ENCODE results near the gene GAPDHS. TPM values are rescaled to one million over a fixed set of nuclear protein-coding genes. Genes with fewer than 3 reads are reported as not detected.

GAPDHS gene
- total RNA-seq, 3 donors from 2014 or later (not counting 1 experiment from before 2014, with no cell fraction given): not detected

DNA sequence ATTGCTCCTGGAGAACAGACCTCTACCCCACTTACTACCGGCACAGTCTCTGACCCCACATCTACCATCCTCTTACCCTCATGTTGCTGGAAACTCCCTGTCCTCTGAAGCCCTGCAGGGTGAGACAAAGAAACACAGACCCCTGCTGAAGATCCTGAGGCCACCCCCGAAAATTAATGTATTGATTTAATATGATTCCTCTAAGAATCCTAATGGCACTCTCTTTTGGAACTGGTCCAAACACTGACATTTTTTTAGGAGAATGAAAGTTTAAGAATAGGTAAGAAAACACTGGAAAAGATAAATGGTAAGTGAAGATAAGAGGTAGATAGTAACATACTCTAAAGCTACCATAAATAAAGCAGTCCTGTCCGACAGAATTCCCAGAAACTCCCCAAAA is 25.1 kb upstream of the GAPDHS start:
- H3K27ac Mint-ChIP-seq: peak overlapping the region in 1 of 2 donors; percentile 37
- intact Hi-C loops (cut with micrococcal nuclease): no loop called here

DNA sequence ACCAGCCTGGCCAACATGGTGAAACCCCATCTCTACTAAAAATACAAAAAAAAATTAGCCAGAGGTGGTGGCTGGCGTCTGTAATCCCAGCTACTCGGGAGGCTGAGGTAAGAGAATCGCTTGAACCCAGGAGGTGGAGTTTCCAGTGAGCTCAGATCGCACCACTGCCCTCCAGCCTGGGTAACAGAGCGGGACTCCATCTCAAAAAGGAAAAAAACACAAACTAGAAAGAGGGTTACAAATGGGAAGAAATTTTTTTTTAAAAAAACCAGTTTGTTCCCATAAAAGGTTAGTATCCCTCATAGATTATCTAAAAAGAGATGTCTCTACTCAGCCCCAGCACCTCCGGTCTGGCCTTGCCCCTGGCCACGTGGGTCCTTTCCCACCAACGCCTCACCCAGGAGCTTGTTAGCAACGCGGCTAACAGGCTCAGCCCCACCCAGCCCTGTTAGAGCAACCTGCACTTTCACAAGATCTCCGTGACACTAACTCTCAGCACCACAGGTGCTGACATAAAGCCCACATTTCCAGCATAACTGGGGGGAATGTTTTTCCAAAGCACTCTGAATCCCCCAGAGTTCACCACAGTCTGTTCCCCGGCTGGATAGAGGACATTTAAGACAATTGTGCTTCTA is 24.1 kb upstream of the GAPDHS start:
- Mint-ChIP-seq H3K36me3 (no peaks in the 10 kb centered on the region), H3K4me3 (peak overlapping the region; percentile 89), H3K27me3 (ENCODE audit: low read depth in 2 of 2) (peaks cover 7 to 16% of the 10 kb centered on the region in 2 donors), H3K27ac (peak overlapping the region; percentile 64 to 82), H3K9me3 (no peaks in the 10 kb centered on the region), H3K4me1 (peaks cover 8 to 24% of the 10 kb centered on the region in 2 donors)
- no peaks in the 10 kb centered on the region for H3K9me3 ChIP-seq (ENCODE audit: control insufficient read depth, insufficient read depth, low read length)
- peaks cover 11% of the 10 kb centered on the region for H3K27me3 ChIP-seq (ENCODE audit: control insufficient read depth, insufficient read depth, low read length)
- DNase-seq: peak; percentile 43 to 70
- intact Hi-C loops (cut with micrococcal nuclease): no loop called here
- H3K4me3 ChIP-seq (ENCODE audit: low read length): peak overlapping the region; percentile 55
- peak; percentile 85 to 93 (median 87) for ATAC-seq
- peaks cover 23% of the 10 kb centered on the region for H3K4me1 ChIP-seq (ENCODE audit: control insufficient read depth, insufficient read depth, low read length)
- H3K36me3 ChIP-seq (ENCODE audit: control insufficient read depth, insufficient read depth, low read length): no peaks in the 10 kb centered on the region
- 31% methylated on average over 11 of the region's 12 CpGs for WGBS (ENCODE audit: insufficient coverage)
- peak overlapping the region; percentile 46 for H3K27ac ChIP-seq (ENCODE audit: low read length)
- no peak for TF ChIP-seq CTCF (IDR thresholded peaks at IDR 0.05)

More for the DNA sequence above, 25.1 kb upstream of the GAPDHS start:
- Mint-ChIP-seq H3K4me3 (no peak overlapping the region), H3K9me3 (no peaks in the 10 kb centered on the region), H3K27me3 (ENCODE audit: low read depth in 2 of 2) (peaks cover 3 to 11% of the 10 kb centered on the region in 2 donors), H3K4me1 (peaks cover 8 to 24% of the 10 kb centered on the region in 2 donors), H3K36me3 (no peaks in the 10 kb centered on the region)
- WGBS (ENCODE audit: insufficient coverage): 93% methylated on average over 2 of the region's 3 CpGs
- DNase-seq (no peak), ATAC-seq (no peak)
- Histone ChIP-seq H3K4me1 (ENCODE audit: control insufficient read depth, insufficient read depth, low read length) (peaks cover 23% of the 10 kb centered on the region), H3K9me3 (ENCODE audit: control insufficient read depth, insufficient read depth, low read length) (no peaks in the 10 kb centered on the region), H3K27me3 (ENCODE audit: control insufficient read depth, insufficient read depth, low read length) (peaks cover 11% of the 10 kb centered on the region), H3K27ac (ENCODE audit: low read length) (no peak overlapping the region), H3K4me3 (ENCODE audit: low read length) (no peak overlapping the region), H3K36me3 (ENCODE audit: control insufficient read depth, insufficient read depth, low read length) (no peaks in the 10 kb centered on the region)
- no peak for TF ChIP-seq CTCF (IDR thresholded peaks at IDR 0.05)

DNA sequence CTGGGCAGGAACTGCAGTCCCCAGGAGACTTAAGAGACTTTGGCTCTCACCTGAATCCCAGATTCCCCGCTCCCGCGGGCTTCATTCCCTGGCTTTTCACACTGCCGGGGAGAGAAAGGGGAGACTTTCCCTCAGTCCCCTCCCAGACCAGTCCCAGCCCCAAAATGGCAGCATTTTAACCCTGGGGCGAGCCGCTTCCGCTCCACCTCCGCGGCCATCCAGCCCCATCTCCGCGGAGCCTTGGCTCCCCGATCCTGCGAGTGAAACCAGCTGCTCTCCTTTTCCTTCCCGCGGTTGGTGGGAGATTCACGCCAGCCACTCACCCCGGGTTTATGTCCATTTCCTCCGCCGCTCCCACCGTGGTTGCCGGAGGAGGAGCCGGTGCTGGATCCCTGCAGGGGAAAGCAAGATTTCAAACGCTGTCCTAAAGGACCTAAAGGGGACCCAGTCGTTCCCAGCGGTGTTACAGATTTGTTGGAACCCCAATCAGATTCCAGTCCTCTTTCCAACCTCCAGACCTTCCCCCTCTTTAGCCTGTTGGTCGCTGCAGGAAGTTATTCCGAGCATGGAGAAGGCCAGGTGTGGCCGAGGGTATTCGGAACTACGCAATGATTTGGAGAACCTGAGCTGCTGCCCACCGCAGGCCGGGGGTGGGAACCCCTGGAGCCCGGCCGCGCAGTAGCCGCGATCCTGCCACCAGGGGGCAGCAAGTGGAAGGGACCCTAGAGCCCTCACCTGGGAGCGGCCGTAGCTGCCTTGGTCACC is 23.2 kb upstream of the GAPDHS start:
- ATAC-seq (peak; percentile 71 to 76 (median 75)), DNase-seq (peak; percentile 74 to 85)
- peak; percentile 98 for TF ChIP-seq CTCF (IDR thresholded peaks at IDR 0.05)
- Mint-ChIP-seq H3K27ac (peak overlapping the region; percentile 64 to 82), H3K4me1 (peaks cover 8 to 24% of the 10 kb centered on the region in 2 donors), H3K27me3 (ENCODE audit: low read depth in 2 of 2) (peaks cover 7 to 19% of the 10 kb centered on the region in 2 donors), H3K36me3 (no peaks in the 10 kb centered on the region), H3K9me3 (no peaks in the 10 kb centered on the region), H3K4me3 (peak overlapping the region; percentile 89)
- no peaks in the 10 kb centered on the region for H3K36me3 ChIP-seq (ENCODE audit: control insufficient read depth, insufficient read depth, low read length)
- peak overlapping the region; percentile 46 for H3K27ac ChIP-seq (ENCODE audit: low read length)
- under 1% methylated on average over 39 of the region's 39 CpGs for WGBS (ENCODE audit: insufficient coverage)
- peaks cover 23% of the 10 kb centered on the region for H3K4me1 ChIP-seq (ENCODE audit: control insufficient read depth, insufficient read depth, low read length)
- peak overlapping the region; percentile 55 for H3K4me3 ChIP-seq (ENCODE audit: low read length)
- intact Hi-C loops (cut with micrococcal nuclease): loop anchor here (1.0 to 2.0 kb wide), 2 partner anchors 82 to 207 kb away; no protein-coding TSS in a partner anchor
- no peaks in the 10 kb centered on the region for H3K9me3 ChIP-seq (ENCODE audit: control insufficient read depth, insufficient read depth, low read length)
- peaks cover 11% of the 10 kb centered on the region for H3K27me3 ChIP-seq (ENCODE audit: control insufficient read depth, insufficient read depth, low read length)
